Vagina (tissue), 2 donors: Measurements from ENCODE around the gene ELAVL3. TPM values are rescaled to one million over a fixed set of nuclear protein-coding genes. Genes with fewer than 3 reads are reported as not detected.
"Not testable (repeated sequence)": the region's sequence is repeated elsewhere in the genome, so short reads cannot be mapped to it uniquely, and the experiment has no call there.

ENCODE experiments used
- DNase-seq, 2 donors: peaks; one replicate each; pipeline ENCODE4 v3.0.0-alpha.2; 2017; ENCODE audit errors: extremely low spot score in 2 of 2
- H3K27ac ChIP-seq: fragments of 200-600 bp; sonication (generic); one replicate; pipeline ENCODE4 v1.5.1; 2019
- H3K27me3 ChIP-seq: fragments of 200-600 bp; sonication (generic); one replicate; pipeline ENCODE4 v1.5.1; 2019
- H3K36me3 ChIP-seq, 2 donors: fragments of 200-600 bp; sonication (generic); one replicate each; pipeline ENCODE4 v1.5.1; 2017 to 2019
- H3K4me1 ChIP-seq: fragments of 200-600 bp; sonication (generic); one replicate; pipeline ENCODE4 v1.5.1; 2019
- H3K4me3 ChIP-seq, 2 donors: fragments of 200-600 bp; sonication (generic); 1 replicate in 1 of 2; 2 replicates in 1 of 2; pipeline ENCODE4 v1.5.1; 2016 to 2019
- H3K9me3 ChIP-seq: fragments of 200-600 bp; sonication (generic); one replicate; pipeline ENCODE4 v1.5.1; 2019
- CTCF ChIP-seq, 3 experiments: fragments of 450-650 bp in 2 of 3; fragments of 200-600 bp in 1 of 3; sonication (generic) in 1 of 3; IDR thresholded peaks; one replicate each; pipeline ENCODE4 v1.5.1; 2017 to 2019; ENCODE audit warnings: antibody characterized with exemption in 3 of 3, mild to moderate bottlenecking in 2 of 3, moderate library complexity in 2 of 3
- POLR2A ChIP-seq, 2 donors: fragments of 450-650 bp; IDR thresholded peaks; one replicate each; pipeline ENCODE4 v1.6.1; 2017; ENCODE audit warnings: antibody characterized with exemption in 2 of 2, mild to moderate bottlenecking in 2 of 2, moderate library complexity in 2 of 2
- POLR2AphosphoS5 ChIP-seq, 2 donors: sonication (generic); formaldehyde crosslinking; IDR thresholded peaks; one replicate each; pipeline ENCODE4 v1.9.0; 2017; ENCODE audit warnings: antibody characterized with exemption in 2 of 2, mild to moderate bottlenecking in 2 of 2, low read depth in 1 of 2; ENCODE audit not compliant: insufficient read depth in 1 of 2
- intact Hi-C: fragments of 100-400 bp; cut with DNase I; formaldehyde crosslinking; loops from one replicate; pipeline ENCODE4 v1.15.1; 2023
- total RNA-seq: library from RNA; depleted of rRNA; stranded (reverse); fragments of >200 nt; gene quantifications from one replicate; pipeline ENCODE4 v1.2.3, GENCODE V29; 2016

The ELAVL3 gene
- total RNA-seq, 1 donor from 2014 or later, result 1.2 TPM

- Histone ChIP-seq H3K27ac (peak overlapping the region; percentile 83), H3K27me3 (no peaks in the 10 kb centered on the region), H3K9me3 (no peaks in the 10 kb centered on the region), H3K36me3 (peaks cover 0 to 37% of the 10 kb centered on the region in 2 donors), H3K4me3 (peak overlapping the region; percentile 74 to 90), H3K4me1 (peaks cover 21% of the 10 kb centered on the region)
- intact Hi-C loops, result no loop called here
- DNase-seq, result no peak
- TF ChIP-seq POLR2A (IDR thresholded peaks at IDR 0.05) (no peak), POLR2AphosphoS5 (IDR thresholded peaks at IDR 0.05; ENCODE audit: insufficient read depth in 1 of 2, low read depth in 1 of 2) (no peak), CTCF (IDR thresholded peaks at IDR 0.05) (no peak)
These were observed 45.0 kb downstream of the ELAVL3 start for GRCh38 chr19:11435833-11436313.

DNA sequence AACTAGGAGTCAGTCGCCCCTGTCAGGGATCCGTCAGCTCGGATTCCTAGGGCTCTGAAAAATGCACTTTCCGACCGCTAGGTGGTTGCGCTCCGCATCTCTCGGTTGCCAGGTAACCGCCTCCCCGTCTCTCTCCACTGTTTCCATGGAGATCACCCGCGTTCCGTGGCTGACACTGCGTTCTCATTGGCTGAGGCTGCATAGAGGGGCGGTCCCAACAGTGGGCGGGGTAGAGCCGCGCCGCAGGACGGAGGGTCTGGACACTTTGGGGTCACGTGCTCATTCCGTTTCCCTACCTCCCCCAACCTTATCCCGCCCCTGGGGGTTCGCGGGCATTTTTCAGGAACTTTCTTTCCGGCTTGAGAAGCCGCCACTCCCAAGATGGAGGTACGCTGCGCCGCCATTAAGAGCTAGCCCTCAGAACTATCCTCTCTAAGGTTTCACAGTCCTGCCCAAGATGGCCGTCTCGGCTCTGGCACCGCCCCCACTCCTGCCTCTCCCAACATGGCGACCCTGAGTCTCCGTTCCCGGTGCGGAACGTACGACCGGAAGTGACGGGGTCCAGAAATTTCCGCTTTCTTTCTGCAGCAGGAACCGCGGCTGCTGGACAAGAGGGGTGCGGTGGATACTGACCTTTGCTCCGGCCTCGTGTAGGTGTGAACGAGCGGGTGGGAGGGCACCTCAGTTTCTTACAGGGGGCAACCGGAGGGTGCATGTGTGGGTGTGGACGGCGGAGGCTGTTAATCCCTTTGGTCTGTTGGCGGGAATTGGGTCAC lies 45.6 kb downstream of the ELAVL3 start, which contains the start of the genes ODAD3 and PRKCSH:
TSS of gene ODAD3 (minus strand) at position 65 of the 776 bp plus-strand sequence. CDS start 105 bp downstream, outside the sequence.
TSS of gene PRKCSH (plus strand) at position 579 of the 776 bp plus-strand sequence. CDS start 483 bp downstream, outside the sequence.
- TF ChIP-seq POLR2AphosphoS5 (IDR thresholded peaks at IDR 0.05; ENCODE audit: insufficient read depth in 1 of 2, low read depth in 1 of 2) (peak; percentile 97 to 100), POLR2A (IDR thresholded peaks at IDR 0.05) (no peak), CTCF (IDR thresholded peaks at IDR 0.05) (peak; percentile 77 to 99 (median 91))
- Histone ChIP-seq H3K27me3 (no peaks in the 10 kb centered on the region), H3K27ac (peak within 1 kb of the TSS; percentile 83), H3K4me1 (peaks cover 21% of the 10 kb centered on the region), H3K9me3 (no peaks in the 10 kb centered on the region), H3K4me3 (peak within 1 kb of the TSS; percentile 74 to 90), H3K36me3 (peaks cover 0 to 30% of the 10 kb centered on the region in 2 donors)
- DNase-seq, result peak in 1 of 2 donors; percentile 99
- intact Hi-C loops, result no loop called here

DNA sequence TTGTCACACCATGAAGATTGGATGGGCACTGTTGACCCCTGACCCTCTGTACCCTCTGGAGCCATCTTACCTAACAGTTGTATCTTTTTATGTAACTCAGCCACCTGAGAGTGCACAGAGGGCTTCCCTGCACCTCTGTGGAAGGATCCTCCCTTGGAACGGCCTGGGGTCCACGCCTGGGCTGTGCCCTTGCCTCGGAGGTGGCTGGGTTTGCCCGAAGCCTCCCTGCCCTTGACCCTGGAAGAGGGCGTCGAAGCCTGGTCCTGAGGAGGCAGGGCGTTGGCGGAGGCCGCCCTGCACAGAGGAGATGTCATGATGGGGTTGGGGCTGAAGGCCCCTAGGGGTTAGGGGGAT lies 46.2 kb downstream of the ELAVL3 start:
- intact Hi-C loops, result loop anchor here (5.0 kb wide), 1 partner anchor 57 kb away; no protein-coding TSS in a partner anchor
- H3K27ac ChIP-seq, result peak overlapping the region; percentile 83
- H3K36me3 ChIP-seq, result peaks cover 0 to 25% of the 10 kb centered on the region in 2 donors
- peaks cover 21% of the 10 kb centered on the region for H3K4me1 ChIP-seq
- no peaks in the 10 kb centered on the region for H3K9me3 ChIP-seq
- no peaks in the 10 kb centered on the region for H3K27me3 ChIP-seq
- DNase-seq, result no peak
- peak overlapping the region; percentile 74 to 90 for H3K4me3 ChIP-seq
- TF ChIP-seq POLR2A (IDR thresholded peaks at IDR 0.05) (no peak), POLR2AphosphoS5 (IDR thresholded peaks at IDR 0.05; ENCODE audit: insufficient read depth in 1 of 2, low read depth in 1 of 2) (no peak), CTCF (IDR thresholded peaks at IDR 0.05) (no peak)

GRCh38 chr19:11433526-11433925 lies 47.3 kb downstream of the ELAVL3 start:
- H3K4me1 ChIP-seq, result peaks cover 21% of the 10 kb centered on the region
- not testable (repeated sequence) for H3K9me3 ChIP-seq, H3K27me3 ChIP-seq, H3K27ac ChIP-seq, H3K4me3 ChIP-seq, DNase-seq
- peaks cover 0 to 17% of the 10 kb centered on the region in 2 donors for H3K36me3 ChIP-seq
- intact Hi-C loops, result loop anchor here (5.0 kb wide), 1 partner anchor 56 kb away; no protein-coding TSS in a partner anchor

DNA sequence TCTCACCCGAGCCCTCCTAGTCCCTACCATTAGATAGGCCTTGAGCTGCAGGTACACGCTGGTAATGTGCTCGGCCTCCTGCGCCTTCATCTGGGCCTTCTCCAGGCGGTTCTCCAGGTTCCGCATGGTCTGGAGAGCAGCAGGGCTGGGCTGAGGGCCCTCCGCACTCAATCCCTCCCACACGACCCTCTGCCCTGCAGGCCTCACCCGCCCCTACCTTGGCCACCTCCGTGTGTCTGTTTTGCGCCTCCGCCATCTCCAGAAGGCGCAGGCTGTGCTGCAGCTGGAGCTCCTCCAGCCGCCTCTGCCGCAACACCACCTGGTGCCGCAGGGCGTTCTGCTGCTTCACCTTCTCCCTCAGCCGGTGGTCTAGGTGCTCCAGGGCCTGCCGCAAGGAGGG lies 54.2 kb downstream of the ELAVL3 start:
- Histone ChIP-seq H3K4me1 (peaks cover 26% of the 10 kb centered on the region), H3K36me3 (no peaks in the 10 kb centered on the region), H3K9me3 (no peaks in the 10 kb centered on the region), H3K27ac (no peak overlapping the region), H3K4me3 (no peak overlapping the region), H3K27me3 (no peaks in the 10 kb centered on the region)
- no peak for DNase-seq
- TF ChIP-seq POLR2A (IDR thresholded peaks at IDR 0.05), result no peak
- no peak for TF ChIP-seq POLR2AphosphoS5 (IDR thresholded peaks at IDR 0.05; ENCODE audit: insufficient read depth in 1 of 2, low read depth in 1 of 2)
- intact Hi-C loops, result no loop called here
